Chondrocyte (in vitro differentiated cells): ENCODE results near the gene MMD. TPM values are rescaled to one million over a fixed set of nuclear protein-coding genes. Genes with fewer than 3 reads are reported as not detected.

Experiments used
- DNase-seq: peaks from one replicate; pipeline ENCODE4 v3.0.0; 2021; ENCODE audit warnings: mixed read lengths, low spot score
- H3K27ac Mint-ChIP-seq: one replicate; pipeline ENCODE4 v1.8.0; 2021; ENCODE audit warnings: mild to moderate bottlenecking, moderate library complexity, mixed read lengths; ENCODE audit not compliant: unreplicated experiment
- H3K27me3 Mint-ChIP-seq: 2 replicates; pipeline ENCODE4 v1.8.0; 2021; ENCODE audit warnings: low read depth, mixed read lengths
- H3K36me3 Mint-ChIP-seq: 2 replicates; pipeline ENCODE4 v1.8.0; 2021; ENCODE audit warnings: low read depth, mixed read lengths
- H3K4me1 Mint-ChIP-seq: 2 replicates; pipeline ENCODE4 v1.8.0; 2021; ENCODE audit warnings: low read depth, mild to moderate bottlenecking, mixed read lengths
- H3K4me3 Mint-ChIP-seq: one replicate; pipeline ENCODE4 v1.8.0; 2021; ENCODE audit warnings: mild to moderate bottlenecking, moderate library complexity, mixed read lengths; ENCODE audit not compliant: unreplicated experiment
- H3K9me3 Mint-ChIP-seq: 2 replicates; pipeline ENCODE4 v1.8.0; 2021; ENCODE audit warnings: low read depth, mixed read lengths
- CTCF ChIP-seq: fragments of 200-600 bp; sonication (generic); IDR thresholded peaks from 2 replicates; pipeline ENCODE4 v1.5.0; 2021; ENCODE audit warnings: antibody characterized with exemption, mild to moderate bottlenecking, moderate library complexity
- total RNA-seq: library from RNA; stranded (reverse); gene quantifications from 3 replicates; pipeline ENCODE4 v1.2.1, GENCODE V29; 2021

The MMD gene
- total RNA-seq, 1 donor from 2014 or later = 8.2 TPM

DNA sequence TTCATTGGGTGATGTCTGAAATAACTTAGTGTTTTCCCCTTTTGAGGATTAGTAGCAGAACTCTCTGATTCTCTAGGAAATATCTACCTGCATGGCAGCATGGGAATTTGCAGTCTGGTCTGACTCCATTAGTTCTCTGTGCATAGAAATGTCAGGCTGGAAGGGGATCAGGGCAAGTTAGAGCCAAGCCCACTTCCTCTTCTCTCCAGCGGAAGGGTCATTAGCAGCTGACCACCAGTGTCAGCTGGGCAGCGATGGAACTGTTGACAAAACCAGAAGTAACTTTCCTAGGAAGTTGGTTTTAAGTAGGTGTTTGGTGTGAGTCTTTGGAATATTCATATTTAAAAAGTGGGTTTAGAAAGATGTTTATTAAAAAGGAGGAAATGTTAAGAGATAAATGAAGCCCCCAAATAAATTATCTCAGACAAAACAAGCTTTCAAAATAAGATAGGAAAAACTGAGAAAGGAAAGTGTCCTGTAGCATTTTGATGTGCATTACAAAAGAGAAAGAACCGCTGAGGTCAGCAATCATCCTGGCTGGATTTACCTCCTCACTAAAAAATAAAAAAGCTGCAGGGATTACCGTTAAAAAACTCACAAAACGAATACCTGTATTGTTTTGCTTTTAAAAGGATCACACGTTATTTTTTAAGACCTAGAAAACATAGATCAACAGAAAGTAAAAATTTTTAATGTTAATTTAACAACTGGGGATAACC, 32.4 kb upstream of the MMD start:
- Mint-ChIP-seq H3K27ac (no peak overlapping the region), H3K4me1 (peaks cover 7% of the 10 kb centered on the region), H3K9me3 (no peaks in the 10 kb centered on the region), H3K36me3 (no peaks in the 10 kb centered on the region), H3K27me3 (no peaks in the 10 kb centered on the region), H3K4me3 (no peak overlapping the region)
- DNase-seq = no peak
- TF ChIP-seq CTCF = no peak

DNA sequence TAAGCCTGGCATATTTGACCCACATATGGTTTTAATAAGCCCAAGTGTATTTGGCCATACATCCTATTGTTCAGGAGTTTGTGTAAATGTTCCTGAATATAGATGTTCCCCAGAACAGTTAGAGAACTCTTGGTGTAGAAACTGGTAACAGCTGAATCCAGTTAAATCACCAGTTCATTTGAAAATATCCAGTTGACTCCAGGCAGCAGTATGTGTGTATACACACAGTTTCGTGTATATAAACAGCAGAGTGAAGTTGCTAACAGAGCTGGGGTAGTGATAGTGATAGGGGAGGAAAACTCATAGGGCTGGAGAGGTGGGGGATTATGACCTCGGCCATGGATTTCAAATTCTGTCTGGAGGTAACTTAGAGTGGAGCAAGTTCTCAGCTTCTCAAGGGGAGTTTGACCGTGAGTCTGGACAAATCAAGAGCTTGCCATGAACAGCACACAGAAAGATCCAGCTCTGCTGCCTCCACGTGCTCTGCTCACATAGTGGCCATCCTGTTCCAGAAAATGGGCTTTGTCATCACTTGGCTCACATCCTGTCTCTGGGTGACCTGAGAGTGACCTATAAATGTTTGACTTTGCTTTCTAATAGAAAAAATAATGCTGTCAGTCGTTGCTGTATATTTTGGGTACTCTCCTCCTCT, 30.6 kb upstream of the MMD start:
- Mint-ChIP-seq H3K27ac (peak overlapping the region; percentile 13), H3K9me3 (no peaks in the 10 kb centered on the region), H3K4me3 (no peak overlapping the region), H3K36me3 (no peaks in the 10 kb centered on the region), H3K27me3 (no peaks in the 10 kb centered on the region), H3K4me1 (peaks cover 7% of the 10 kb centered on the region)
- DNase-seq = no peak
- TF ChIP-seq CTCF = no peak

DNA sequence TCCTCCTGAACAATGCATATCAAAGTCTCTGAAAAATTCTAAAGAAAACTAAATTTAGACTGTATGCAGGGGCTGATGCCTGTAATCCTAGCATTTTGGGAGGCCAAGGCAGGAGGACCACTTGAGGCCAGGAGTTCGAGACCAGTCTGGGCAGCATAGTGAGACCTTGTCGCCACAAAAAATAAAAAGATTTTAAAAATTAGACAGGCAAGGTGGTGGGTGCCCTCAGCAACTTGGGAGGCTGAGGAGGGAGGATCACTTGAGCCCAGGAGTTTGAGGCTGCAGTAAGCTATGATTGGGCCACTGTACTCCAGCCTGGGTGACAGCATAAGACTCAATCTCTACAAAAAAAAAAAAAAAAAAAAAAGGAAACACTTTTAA, 30.1 kb upstream of the MMD start:
- Mint-ChIP-seq H3K4me1 (peaks cover 7% of the 10 kb centered on the region), H3K27ac (no peak overlapping the region), H3K36me3 (no peaks in the 10 kb centered on the region), H3K4me3 (no peak overlapping the region), H3K27me3 (no peaks in the 10 kb centered on the region), H3K9me3 (no peaks in the 10 kb centered on the region)
- no peak for DNase-seq
- no peak for TF ChIP-seq CTCF

DNA sequence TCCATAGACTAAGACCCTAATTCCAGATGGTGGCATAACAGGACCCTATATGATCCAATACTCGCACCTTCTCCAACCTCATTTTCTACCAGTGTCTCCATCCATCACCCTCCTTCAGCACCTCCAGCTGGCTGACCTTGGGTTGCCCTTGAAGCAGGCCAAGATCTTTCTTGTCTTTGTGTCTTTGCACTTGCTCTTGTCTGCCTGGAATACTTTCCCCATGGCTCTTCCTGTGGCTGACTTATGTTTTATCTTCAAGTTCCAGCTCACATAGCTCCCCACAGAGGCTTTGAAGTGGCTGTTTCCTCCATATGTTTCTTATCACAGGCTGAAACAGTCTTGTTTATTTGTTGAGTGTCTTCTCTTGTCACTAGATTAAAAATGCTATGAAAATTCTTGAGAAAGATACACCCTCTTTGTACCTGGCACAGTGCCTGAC, 29.6 kb upstream of the MMD start:
- no peak overlapping the region for H3K27ac Mint-ChIP-seq
- H3K4me1 Mint-ChIP-seq = peaks cover 7% of the 10 kb centered on the region
- no peak overlapping the region for H3K4me3 Mint-ChIP-seq
- DNase-seq = no peak
- TF ChIP-seq CTCF = no peak
- H3K9me3 Mint-ChIP-seq = no peaks in the 10 kb centered on the region
- no peaks in the 10 kb centered on the region for H3K27me3 Mint-ChIP-seq
- H3K36me3 Mint-ChIP-seq = no peaks in the 10 kb centered on the region

- Mint-ChIP-seq H3K9me3 (no peaks in the 10 kb centered on the region), H3K4me1 (peaks cover 7% of the 10 kb centered on the region), H3K27me3 (no peaks in the 10 kb centered on the region), H3K4me3 (no peak overlapping the region), H3K27ac (no peak overlapping the region), H3K36me3 (no peaks in the 10 kb centered on the region)
- no peak for TF ChIP-seq CTCF
- no peak for DNase-seq
These were observed 28.7 kb upstream of the MMD start for GRCh38 chr17:55450232-55450825.
